Measurements from ENCODE around the gene RHBDL1.

Gene RHBDL1

DNA sequence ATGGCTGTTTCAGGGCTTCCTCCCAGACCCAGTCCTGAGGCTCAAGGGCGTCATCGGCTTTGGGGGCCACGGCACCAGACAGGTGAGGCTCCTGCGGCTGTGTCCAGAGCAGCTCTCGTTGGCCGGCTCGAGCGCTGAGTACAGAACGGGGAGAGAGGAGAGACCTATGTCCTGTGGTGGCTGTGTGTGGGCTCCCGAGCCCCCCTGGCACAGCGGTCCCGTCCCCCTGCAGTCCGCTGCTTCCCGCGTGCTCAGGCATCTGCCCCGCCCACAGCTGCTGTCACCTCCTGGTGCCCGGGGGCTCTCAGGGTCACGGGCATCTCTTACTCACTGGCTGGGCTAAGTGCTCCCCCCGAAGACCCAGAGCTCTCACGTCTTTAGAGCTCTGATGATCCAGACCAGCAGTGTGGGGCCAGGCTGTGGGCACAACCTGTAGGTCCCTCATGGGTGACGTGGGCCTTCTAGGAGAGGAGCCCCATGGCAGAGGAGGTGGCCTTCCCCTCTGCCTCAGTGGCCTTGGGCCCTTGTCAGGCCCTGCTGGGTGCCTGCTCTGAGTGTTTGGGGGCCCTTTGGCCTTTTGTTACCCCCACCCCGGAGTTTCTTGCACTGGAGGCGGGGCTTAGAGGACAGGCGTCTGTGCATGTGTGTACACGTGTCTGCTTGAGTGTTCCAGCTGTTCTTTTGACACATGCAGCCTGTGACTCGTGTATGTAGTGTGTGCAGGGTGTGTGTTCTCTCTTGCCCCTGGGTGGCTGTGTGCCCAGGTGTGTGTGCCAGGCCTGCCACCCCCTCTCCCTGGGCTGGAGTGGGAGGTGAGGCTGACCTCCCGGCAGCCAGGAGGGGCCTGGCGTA lies 22.8 kb upstream of the RHBDL1 start:
- DNase-seq (ENCODE audit: low read depth in 2 of 2): no peak

DNA sequence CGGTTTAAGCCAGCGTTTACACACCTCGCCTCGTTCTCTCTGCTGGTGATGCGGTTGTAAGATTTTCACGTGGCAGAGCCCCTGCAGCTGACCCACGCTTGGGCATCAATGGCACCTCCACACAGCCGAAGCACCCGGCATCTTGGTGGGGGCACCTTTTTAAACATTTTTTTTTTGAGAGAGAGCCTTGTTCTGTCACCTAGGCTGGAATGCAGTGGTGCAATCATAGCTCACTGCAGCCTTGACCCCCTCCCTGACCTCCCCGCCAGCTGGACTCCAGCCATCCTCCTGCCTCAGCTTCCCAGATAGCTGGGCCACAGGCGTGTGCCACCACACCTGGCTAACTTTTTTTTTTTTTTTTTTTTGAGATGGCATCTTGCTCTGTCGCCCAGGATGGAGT lies 21.4 kb upstream of the RHBDL1 start:
- no peak for DNase-seq (ENCODE audit: low read depth in 2 of 2)

DNA sequence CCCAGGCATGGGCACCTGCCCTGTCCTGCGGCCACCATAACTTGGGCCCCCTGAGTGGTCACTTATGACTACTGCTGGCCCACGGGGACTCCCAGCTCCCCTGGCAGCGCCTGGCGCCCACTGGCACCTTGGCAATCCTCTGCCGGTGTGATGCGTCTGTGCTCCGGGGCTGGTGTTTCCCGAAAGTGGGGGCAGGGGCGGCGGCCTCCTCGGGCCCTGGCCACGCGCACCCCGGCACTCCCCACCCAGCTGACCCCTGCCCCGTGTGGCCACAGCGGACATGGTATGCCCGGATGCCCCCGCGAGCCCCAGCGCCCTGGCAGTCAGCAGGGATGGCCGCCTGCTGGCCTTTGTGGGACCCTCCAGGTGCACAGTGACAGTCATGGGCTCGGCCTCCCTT lies 18.0 kb upstream of the RHBDL1 start:
- no peak for DNase-seq (ENCODE audit: low read depth in 2 of 2)

DNA sequence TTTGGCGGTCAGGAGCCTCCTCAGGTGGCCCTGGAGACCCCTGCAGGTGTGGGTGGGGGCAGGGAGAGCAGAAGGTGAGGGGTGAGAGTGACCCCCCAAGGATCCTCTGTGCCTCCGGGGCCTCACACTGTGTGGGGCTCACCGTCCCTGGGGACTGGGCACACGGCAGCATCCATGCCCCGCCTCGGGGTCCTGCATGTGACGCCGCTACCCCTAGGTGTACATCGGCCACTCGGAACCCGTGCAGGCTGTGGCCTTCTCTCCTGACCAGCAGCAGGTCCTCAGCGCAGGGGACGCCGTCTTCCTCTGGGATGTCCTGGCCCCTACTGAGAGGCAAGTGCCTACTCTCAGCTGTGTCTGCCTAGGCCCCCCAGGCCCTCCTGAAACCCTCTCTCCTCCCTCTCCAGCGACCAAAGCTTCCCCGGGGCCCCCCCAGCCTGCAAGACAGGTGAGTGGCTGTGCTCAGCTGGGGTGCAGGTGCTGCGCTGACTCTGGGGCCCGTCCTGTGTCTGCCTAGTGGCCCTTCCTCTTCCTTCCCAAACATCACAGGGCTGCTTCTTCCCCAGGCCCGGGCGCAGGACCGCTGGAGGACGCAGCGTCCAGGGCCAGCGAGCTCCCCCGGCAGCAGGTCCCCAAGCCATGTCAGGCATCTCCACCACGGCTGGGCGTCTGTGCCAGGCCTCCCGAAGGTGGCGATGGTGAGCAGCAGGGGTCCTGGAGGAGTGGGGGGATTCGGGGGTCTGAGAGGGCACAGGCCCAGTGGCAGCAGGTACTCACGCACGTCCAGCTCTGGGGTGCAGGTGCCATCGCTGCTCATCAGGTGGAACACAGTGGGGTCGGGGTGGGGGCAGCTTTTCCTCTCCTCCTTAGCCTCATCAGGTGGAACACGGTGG lies 16.5 kb upstream of the RHBDL1 start:
- DNase-seq (ENCODE audit: low read depth in 2 of 2): no peak

DNA sequence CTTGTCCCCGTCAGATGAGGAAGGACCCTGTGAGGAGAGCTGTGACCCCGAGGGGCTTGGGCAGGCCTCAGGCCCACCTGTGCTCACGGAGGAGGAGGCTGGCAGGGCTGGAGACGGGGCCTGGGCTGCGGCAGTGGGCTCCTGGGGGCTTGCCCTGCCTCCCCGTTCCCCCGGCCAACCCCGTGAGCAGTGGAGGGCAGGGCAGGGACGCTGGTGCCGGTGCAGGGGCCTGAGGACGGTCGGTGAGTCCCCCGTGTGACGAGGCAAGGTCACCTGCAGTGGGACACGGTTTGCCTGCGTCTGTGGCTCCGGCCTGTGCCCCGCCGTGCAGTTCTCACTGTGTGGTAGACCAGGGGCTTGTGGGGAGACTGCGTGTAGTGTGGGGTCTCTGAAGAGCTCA lies 15.9 kb upstream of the RHBDL1 start:
- DNase-seq (ENCODE audit: low read depth in 2 of 2): no peak

DNA sequence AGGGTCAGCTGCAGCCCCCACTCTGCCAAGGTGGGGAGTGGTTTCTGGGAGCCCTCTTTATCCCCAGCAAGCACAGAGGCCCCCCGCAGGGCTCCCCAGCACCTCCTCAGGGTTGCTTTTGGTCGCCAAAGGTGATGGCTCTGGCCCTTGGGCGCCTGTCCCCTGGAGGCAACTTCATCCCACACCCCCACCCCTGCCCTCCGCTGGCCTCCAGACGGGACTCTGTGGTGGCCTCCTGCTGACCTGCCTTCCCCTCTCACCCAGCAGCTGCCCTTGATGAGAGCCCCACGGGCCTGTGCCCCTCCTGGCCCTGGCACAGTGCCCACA lies 15.4 kb upstream of the RHBDL1 start:
- DNase-seq (ENCODE audit: low read depth in 2 of 2): no peak

DNA sequence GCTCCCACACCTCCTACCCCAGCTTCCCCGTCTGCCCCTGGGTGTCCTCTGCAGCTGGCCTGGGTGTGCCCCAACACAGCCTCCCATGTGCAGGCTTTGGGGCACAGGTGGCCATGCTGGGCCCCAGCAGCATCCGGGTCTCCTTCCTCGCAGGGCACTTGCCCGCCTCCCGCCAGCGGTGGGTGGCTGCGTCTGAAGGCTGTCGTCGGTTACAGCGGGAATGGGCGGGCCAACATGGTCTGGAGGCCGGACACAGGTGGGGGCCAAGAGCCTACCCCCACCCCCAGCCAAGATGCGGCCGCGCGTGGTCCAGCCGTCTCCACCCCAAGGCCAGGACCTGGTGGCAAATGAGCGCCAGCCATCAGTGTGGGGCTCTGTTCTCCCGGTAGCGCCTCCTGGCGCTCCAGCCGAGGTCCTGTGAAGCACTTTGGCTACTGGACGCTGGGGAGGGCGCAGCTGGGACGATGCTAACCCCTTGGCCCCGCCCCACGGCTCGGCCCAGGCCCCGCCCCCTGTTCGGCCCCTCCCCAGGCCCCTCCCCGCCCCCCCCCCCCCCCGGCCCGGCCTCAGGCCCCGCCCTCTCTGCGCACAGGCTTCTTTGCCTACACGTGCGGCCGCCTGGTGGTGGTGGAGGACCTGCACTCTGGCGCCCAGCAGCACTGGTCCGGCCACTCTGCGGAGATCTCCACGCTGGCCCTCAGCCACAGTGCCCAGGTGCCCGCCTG lies 14.8 kb upstream of the RHBDL1 start:
- peak; percentile 46 to 62 for DNase-seq (ENCODE audit: low read depth in 2 of 2)

DNA sequence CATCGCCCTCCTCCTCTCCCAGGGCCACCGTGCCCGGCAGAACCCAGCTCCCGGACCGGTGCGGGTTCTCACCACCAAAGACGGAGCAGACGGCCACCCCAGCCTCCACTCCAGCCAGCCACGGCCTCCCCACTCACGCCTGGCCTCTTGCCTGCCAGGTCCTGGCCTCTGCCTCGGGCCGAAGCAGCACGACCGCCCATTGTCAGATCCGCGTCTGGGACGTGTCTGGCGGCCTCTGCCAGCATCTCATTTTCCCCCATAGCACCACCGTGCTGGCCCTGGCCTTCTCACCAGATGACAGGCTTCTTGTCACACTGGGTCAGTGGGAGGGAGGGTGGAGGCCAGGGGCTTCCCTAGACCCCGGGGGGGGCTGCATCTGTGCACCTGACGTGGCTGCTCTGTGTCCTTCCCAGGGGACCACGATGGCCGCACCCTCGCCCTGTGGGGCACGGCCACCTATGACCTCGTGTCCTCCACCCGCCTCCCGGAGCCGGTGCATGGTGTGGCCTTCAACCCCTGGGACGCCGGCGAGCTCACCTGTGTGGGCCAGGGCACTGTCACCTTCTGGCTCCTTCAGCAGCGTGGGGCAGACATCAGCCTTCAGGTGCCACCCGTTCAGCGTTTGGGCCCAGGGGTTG lies 14.2 kb upstream of the RHBDL1 start:
- no peak for DNase-seq (ENCODE audit: low read depth in 2 of 2)

DNA sequence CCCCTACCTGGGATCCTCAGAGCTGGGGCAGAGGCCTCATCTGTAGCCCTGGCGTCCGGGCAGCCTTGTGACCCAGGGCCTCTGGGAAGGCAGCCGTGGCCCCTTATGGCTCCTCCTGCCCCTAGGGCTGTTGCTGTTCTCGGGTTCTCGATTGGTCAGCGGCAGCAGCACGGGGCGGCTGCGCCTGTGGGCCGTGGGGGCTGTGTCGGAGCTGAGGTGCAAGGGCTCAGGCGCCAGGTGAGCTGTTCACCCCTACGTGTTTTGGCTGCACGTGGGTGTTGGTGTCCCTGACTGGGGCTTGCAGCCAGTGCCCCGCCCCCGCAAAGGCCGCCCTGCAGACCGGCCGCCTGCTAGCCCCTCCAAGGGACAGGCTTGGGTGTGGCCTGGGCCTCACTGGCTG lies 13.4 kb upstream of the RHBDL1 start:
- DNase-seq (ENCODE audit: low read depth in 2 of 2): no peak

DNA sequence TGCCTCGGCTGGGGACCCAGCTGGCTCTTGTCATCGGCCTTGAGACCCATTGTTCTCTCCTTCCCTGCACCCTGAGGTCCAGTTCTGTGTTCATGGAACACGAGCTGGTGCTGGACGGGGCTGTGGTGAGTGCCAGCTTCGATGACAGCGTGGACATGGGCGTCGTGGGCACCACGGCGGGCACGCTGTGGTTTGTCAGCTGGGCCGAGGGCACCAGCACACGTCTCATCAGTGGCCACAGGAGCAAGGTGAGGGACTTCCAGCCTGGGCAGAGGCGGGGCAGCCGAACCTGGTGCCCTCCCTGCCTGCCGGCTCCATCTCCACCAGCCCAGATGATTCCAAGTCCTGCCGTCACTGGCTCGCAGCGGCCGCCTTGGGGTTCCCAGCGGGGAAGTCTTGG lies 12.9 kb upstream of the RHBDL1 start:
- no peak for DNase-seq (ENCODE audit: low read depth in 2 of 2)

DNA sequence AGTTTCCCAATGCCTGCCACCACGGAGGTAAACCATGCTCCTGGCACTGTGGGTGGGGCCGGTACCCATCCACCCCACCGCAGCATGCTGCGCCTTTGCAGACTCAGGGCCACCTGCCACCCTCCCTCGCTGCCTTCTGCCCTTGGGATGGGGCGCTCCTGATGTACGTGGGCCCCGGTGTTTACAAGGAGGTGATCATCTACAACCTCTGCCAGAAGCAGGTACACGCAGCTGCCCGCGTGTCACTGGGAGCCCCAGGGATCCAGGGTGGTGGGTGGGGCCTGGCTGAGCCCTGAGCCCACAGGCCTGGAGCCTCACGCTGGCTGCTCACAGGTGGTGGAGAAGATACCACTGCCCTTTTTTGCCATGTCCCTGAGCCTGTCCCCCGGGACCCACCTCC lies 8.9 kb upstream of the RHBDL1 start:
- DNase-seq (ENCODE audit: low read depth in 2 of 2): no peak

DNA sequence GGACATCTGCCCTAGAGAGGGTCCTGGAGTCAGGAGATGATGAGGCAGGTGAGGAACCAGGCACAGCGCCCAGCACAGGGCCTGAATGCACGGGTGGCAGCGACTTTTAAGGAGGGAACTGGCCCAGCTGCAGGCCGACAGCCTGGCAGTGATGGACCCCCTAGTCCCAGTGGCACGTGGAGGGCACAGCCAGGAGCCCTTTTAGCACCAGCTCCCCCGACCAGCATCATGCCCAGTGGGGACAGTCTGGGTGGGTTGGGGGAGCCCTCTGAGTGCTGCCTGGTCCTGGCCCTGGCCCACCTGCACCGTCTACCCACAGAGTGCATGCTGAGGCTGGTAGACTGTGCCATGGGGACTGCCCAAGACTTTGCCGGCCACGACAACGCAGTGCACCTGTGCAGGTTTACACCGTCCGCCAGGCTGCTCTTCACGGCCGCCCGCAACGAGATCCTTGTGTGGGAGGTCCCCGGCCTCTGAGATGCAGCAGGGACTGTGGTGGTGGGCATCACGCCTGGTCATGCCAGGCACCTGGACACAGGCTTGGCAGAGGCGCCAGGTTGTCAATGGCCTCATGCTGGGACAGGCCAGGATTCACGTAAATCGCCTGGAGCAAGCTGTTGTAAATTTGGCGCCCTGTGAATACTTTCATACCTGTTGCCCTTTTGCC lies 8.2 kb upstream of the RHBDL1 start:
- no peak for DNase-seq (ENCODE audit: low read depth in 2 of 2)

DNA sequence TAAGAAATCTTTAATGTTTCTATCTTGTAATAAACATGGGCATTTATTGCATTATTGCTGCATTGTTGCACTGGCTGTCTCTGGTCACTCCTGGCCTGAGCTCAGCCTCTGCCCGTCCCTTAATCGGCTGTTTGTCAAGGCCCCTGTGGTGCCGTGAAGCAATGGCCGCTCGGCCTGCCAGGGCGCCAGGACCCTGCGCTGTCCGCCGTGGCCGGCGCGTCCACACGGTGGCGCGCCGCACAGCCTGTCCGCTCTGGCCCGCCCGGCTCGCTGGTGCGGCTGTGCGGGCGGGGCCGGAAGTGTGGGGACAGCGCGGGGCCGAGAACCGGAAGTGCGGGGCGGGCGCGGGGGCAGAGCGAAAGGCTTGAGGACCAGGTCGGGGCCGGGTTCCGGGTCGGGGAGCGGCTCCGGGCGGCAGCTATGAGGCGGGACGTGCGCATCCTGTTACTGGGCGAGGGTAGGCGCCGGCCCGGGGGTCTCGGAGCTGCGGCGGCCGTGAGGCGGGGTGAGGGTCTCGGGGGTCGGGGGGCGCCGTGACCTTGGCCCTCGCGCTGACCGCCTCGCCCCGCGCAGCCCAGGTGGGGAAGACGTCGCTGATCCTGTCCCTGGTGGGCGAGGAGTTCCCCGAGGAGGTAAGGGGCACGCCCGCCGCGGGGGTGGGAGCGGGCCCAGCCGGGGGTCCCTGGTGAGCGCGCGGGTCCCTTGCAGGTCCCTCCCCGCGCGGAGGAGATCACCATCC lies 7.5 kb upstream of the RHBDL1 start, which contains the start of gene RHOT2:
RHOT2 (plus strand) TSS at position 353 of the 739 bp plus-strand sequence; CDS start at position 421, 68 bp downstream.
- peak; percentile 92 to 95 for DNase-seq (ENCODE audit: low read depth in 2 of 2)

DNA sequence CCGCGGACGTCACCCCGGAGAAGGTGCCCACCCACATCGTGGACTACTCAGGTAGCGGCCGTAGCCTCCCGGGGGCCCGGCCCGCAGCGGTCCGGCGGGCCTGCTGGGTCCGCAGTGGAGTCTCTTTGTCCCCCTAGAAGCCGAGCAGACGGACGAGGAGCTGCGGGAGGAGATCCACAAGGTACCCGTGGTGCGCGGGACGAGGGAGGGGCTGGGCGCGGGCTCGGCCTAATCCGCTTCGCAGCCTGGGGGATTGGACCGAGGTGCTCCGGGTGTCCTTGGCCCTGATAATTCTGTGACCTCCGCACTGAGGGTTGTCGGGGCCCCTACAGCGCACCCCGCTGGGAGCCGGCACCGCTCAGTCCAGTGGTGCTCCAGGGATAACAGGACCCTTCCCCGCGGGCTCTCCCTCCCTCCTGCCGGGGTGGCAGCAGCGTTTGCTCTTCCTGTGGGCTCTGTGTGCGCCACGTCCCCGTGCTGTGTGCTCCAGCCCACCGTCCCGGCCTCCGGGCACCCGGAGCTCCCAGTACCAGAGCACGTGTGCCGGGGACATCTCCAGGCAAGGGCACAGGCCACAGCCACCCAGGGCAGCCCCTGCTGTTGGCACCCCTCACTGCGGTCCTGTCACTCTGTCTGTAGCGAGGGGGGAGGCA lies 6.8 kb upstream of the RHBDL1 start:
- DNase-seq (ENCODE audit: low read depth in 2 of 2): no peak

DNA sequence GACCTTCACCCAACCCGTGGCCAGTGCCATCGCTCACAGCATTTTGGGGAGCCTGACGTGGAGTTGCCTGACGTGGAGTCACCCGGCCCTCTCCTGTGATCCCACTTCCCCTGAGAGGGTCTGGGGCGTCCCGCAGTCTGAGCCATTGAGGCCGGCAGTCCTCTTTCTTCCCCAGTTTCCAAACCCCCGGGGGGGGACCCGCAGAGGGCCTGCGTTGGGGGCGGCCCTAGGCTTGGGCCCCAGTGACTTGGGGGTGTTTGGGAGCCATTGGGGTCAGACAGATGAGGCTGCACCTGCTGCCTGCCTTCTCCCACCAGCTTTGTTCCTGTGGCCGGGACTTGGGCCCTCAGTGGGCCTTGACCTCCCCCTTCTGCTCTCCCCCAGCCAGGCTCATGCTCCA lies 5.8 kb upstream of the RHBDL1 start:
- no peak for DNase-seq (ENCODE audit: low read depth in 2 of 2)

DNA sequence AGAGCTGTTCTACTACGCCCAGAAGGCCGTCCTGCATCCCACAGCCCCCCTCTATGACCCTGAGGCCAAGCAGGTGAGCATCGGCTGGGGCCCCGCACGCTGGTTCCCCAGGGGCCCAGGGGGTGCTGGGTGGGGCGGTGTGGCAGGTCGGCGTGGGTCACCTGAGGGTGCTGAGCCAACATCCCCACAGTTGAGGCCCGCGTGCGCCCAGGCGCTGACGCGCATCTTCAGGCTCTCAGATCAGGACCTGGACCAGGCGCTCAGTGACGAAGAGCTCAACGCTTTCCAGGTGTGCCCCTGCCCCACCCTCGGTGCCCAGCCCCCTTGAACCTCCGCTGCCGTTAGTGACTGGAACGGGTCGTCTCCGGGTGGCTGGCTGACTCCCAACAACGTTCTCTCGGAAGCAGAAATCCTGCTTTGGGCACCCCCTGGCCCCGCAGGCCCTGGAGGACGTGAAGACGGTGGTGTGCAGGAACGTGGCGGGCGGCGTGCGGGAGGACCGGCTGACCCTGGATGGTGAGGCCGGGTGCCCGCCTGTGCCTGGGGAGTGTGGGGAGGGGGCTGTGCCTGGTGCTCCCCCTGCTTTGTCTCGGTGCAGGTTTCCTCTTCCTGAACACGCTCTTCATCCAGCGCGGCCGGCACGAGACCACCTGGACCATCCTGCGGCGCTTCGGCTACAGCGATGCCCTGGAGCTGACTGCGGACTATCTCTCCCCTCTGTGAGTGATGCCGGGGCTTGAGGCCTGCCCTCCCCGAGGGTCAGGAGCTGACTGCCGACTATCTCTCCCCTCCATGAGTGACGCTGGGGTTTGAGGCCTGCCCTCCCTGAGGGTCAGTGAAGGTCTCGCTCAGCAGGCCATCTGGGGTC lies 4.8 kb upstream of the RHBDL1 start:
- DNase-seq (ENCODE audit: low read depth in 2 of 2): no peak

DNA sequence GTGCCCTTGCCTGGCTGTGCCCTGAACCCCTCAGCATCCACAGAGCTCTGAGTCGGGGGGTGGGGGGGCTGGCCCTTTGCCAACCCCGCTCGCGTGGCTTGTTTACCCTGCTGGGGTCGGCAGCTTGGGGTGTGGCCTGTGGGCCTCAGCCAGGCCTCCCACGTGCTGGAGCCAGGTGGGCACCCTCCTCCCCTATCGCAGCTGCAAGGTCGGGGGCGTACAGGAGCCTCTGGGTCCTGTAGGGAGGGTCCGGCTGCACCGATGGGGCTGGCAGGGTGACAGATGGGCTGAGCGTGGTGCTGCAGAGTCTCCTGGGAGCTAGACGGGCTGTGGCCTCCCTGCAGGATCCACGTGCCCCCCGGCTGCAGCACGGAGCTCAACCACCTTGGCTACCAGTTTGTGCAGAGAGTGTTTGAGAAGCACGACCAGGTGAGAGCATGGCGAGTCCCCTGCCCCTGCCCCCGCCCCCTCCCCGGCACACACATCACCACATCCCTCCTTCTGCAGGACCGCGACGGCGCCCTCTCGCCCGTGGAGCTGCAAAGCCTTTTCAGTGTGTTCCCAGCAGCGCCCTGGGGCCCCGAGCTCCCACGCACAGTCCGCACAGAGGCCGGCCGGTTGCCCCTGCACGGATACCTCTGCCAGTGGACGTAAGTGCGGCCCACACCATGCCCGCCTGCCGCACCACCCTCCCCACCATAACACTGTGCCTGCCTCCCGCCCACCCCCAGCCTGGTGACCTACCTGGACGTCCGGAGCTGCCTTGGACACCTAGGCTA lies 3.9 kb upstream of the RHBDL1 start:
- DNase-seq (ENCODE audit: low read depth in 2 of 2): no peak

DNA sequence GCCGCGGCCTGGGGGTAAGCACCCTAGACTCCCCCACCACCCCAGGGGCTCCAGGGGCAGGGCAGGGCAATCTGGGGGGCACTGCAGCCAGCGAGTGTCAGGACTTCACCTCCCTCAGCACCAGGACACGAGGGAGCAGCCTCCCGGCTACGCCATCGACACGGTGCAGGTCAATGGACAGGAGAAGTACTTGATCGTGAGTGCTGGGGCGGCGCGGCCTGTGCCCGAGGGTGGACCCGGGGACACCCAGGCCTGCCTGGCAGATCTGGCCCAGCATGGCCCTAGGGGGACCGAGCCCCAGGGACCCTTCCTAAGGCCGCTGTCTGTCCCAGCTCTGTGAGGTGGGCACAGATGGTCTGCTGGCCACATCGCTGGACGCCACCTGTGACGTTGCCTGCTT lies 3.1 kb upstream of the RHBDL1 start:
- DNase-seq (ENCODE audit: low read depth in 2 of 2): no peak
